K562 (cell line): ENCODE results near the gene SYNGR3. TPM values are rescaled to one million over a fixed set of nuclear protein-coding genes. Genes with fewer than 3 reads are reported as not detected.

ENCODE experiments used
- ARNT ChIP-seq, 2 experiments: fragments of 450-650 bp; IDR thresholded peaks; 2 replicates each; pipeline ENCODE4 v1.6.1; 2016; ENCODE audit warnings: mild to moderate bottlenecking in 1 of 2
- BHLHE40 ChIP-seq: IDR thresholded peaks from 2 replicates; pipeline ENCODE4 v1.6.1; 2011; ENCODE audit warnings: low read length, improper control_type of control experiment
- CBX1 ChIP-seq: sonication (generic); IDR thresholded peaks from 2 replicates; pipeline ENCODE4 v1.6.1; 2016; ENCODE audit warnings: antibody characterized with exemption, low read depth, mild to moderate bottlenecking
- HIVEP1 ChIP-seq: fragments of 250-450 bp; sonication (Bioruptor Pico); IDR thresholded peaks from 2 replicates; pipeline ENCODE4 v1.4.0; 2020; ENCODE audit warnings: mild to moderate bottlenecking
- HNRNPLL ChIP-seq: fragments of 200-400 bp; formaldehyde crosslinking; IDR thresholded peaks from 2 replicates; pipeline ENCODE4 v1.6.1; 2017; ENCODE audit warnings: low read length, low read depth, mild to moderate bottlenecking; ENCODE audit not compliant: poor library complexity, severe bottlenecking
- KLF1 ChIP-seq: fragments of 450-650 bp; IDR thresholded peaks from 2 replicates; pipeline ENCODE4 v1.6.1; 2016; ENCODE audit warnings: missing genetic modification characterization, missing compliant biosample characterization
- NONO ChIP-seq, 2 experiments: fragments of 200-400 bp in 1 of 2; fragments of 450-650 bp in 1 of 2; formaldehyde crosslinking in 1 of 2; IDR thresholded peaks; 2 replicates each; pipeline ENCODE4 v1.6.1; 2017; ENCODE audit warnings: low read depth in 2 of 2, mild to moderate bottlenecking in 2 of 2, moderate library complexity in 2 of 2, low read length in 1 of 2
- NR4A1 ChIP-seq, 2 experiments: fragments of 250-450 bp in 1 of 2; fragments of 450-650 bp in 1 of 2; sonication (Bioruptor Pico) in 1 of 2; IDR thresholded peaks; 2 replicates each; pipeline versions ENCODE4 v1.4.0 to v1.6.1; 2016 to 2020; ENCODE audit warnings: mild to moderate bottlenecking in 2 of 2, missing compliant biosample characterization in 1 of 2, missing genetic modification characterization in 1 of 2, moderate library complexity in 1 of 2
- ZNF143 ChIP-seq: sonication (generic); formaldehyde crosslinking; IDR thresholded peaks from 2 replicates; pipeline ENCODE4 v1.9.0; 2022; ENCODE audit warnings: mild to moderate bottlenecking, missing genetic modification reagents
- polyA plus RNA-seq, 8 experiments: library from polyadenylated mRNA; depleted of rRNA in 4 of 8; stranded (reverse) in 5 of 8; unstranded in 3 of 8; fragments of >200 nt; fragmentation: Nextera tagmentation in 2 of 8; fragmentation: Illumina TruSeq in 1 of 8; extraction: Ambion mirVana in 2 of 8; extraction: Trizol in 1 of 8; gene quantifications; 2 replicates each; pipeline versions ENCODE4 v1.2.1 to v1.2.3, GENCODE V29; 2011 to 2014; ENCODE audit warnings: inconsistent platforms in 1 of 8, missing spikeins in 1 of 8
- total RNA-seq, 7 experiments: library from RNA; depleted of rRNA in 6 of 7; stranded (reverse); fragments of >200 nt in 6 of 7; fragmentation: Illumina TruSeq in 2 of 7; extraction: Trizol in 2 of 7; gene quantifications; 2 replicates each; pipeline versions ENCODE4 v1.2.1 to v1.2.3, GENCODE V29; 2011 to 2021; ENCODE audit warnings: low replicate concordance in 1 of 7
- TF ChIP-seq, protein P1 (sequence below): fragments of 250-450 bp; sonication (Bioruptor Pico); IDR thresholded peaks from 2 replicates; pipeline ENCODE4 v1.9.0; 2021; ENCODE audit warnings: mild to moderate bottlenecking
- TF ChIP-seq, protein P2 (sequence below), 2 experiments: fragments of 450-650 bp in 1 of 2; IDR thresholded peaks; 2 replicates each; pipeline ENCODE4 v1.6.1; 2011 to 2017; ENCODE audit warnings: low read depth in 2 of 2, antibody characterized with exemption in 1 of 2, borderline replicate concordance in 1 of 2, low read length in 1 of 2, mild to moderate bottlenecking in 1 of 2, mixed read lengths in 1 of 2; ENCODE audit not compliant: control insufficient read depth in 1 of 2
- TF ChIP-seq, protein P3 (sequence below): fragments of 250-450 bp; sonication (Bioruptor Pico); IDR thresholded peaks from 2 replicates; pipeline ENCODE4 v1.4.0; 2020
- TF ChIP-seq, protein P4 (sequence below): fragments of 450-650 bp; conservative IDR thresholded peaks from 2 replicates; pipeline ENCODE4 v1.6.1; 2016; ENCODE audit warnings: missing genetic modification characterization, low read depth, mild to moderate bottlenecking, control low read depth, missing compliant biosample characterization

SYNGR3 gene
- total and polyA plus RNA-seq, 9 of the 15 experiments (the other 6 are each of a cell fraction or from before 2014, with no cell fraction given): 3.7 to 69.2 (median 36.3) TPM

DNA sequence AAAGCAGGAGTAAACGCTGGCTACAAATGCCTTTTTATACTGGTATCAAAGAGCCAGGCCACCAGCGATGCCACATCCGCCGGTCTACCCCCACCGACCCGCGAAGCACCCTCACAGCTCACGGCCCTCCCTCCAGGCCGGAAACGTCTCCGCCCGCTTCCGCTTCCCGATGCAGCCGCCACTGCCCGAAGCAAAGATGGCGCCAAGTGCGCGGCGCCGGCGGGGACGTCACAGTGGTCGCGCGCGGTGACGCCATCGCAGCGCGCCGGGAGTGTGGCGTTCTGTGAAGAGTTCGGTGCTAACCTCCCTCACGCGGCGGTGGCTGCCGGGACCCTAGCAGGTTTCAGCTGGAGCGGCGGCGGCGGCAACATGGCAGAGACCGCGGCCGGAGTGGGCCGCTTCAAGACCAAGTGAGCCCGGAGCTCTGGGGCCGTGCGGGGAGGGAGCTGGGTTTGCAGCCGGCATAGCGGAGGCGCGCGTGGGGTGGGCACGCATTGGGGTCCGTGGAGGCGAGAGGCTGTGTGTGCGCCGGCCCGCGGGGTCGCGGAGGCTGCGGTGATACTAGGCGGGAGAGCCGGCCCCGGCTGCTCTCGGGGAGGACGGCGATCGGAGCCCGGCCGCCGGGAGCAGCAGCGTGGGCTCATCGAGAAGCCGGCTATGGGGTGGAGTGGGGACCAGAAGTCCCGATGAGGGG is 17.8 kb upstream of the SYNGR3 start, which contains the start of gene TBL3 (continued):
- TF ChIP-seq, protein P1, sequence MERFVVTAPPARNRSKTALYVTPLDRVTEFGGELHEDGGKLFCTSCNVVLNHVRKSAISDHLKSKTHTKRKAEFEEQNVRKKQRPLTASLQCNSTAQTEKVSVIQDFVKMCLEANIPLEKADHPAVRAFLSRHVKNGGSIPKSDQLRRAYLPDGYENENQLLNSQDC (CRISPR knock-in tag): peak; percentile 53; the same call in 1 of the 2 replicates
- TF ChIP-seq, protein P2, sequence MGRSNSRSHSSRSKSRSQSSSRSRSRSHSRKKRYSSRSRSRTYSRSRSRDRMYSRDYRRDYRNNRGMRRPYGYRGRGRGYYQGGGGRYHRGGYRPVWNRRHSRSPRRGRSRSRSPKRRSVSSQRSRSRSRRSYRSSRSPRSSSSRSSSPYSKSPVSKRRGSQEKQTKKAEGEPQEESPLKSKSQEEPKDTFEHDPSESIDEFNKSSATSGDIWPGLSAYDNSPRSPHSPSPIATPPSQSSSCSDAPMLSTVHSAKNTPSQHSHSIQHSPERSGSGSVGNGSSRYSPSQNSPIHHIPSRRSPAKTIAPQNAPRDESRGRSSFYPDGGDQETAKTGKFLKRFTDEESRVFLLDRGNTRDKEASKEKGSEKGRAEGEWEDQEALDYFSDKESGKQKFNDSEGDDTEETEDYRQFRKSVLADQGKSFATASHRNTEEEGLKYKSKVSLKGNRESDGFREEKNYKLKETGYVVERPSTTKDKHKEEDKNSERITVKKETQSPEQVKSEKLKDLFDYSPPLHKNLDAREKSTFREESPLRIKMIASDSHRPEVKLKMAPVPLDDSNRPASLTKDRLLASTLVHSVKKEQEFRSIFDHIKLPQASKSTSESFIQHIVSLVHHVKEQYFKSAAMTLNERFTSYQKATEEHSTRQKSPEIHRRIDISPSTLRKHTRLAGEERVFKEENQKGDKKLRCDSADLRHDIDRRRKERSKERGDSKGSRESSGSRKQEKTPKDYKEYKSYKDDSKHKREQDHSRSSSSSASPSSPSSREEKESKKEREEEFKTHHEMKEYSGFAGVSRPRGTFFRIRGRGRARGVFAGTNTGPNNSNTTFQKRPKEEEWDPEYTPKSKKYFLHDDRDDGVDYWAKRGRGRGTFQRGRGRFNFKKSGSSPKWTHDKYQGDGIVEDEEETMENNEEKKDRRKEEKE (IDR thresholded peaks at IDR 0.05; ENCODE audit: borderline replicate concordance in 1 of 2, control insufficient read depth in 1 of 2, low read depth in 2 of 2, low read length in 1 of 2): no peak; a peak in 1 of 4 replicates
- no peak for TF ChIP-seq ARNT (IDR thresholded peaks at IDR 0.05)
- peak; percentile 61; the same call in 1 of the 2 replicates for TF ChIP-seq KLF1 (tag)
- TF ChIP-seq CBX1: peak; percentile 78
- peak; percentile 24 for TF ChIP-seq HNRNPLL
- TF ChIP-seq BHLHE40: peak; percentile 71
- TF ChIP-seq HIVEP1 (CRISPR knock-in tag): 0 out of 2 replicates have a peak, but pooled peaks have one; percentile 31
- peak; percentile 62; the same call in 1 of the 2 replicates for TF ChIP-seq ZNF143
- 0 out of 2 replicates have a peak, but pooled peaks have one; percentile 52 for TF ChIP-seq NR4A1 (CRISPR knock-in tag; IDR thresholded peaks at IDR 0.05)
- no peak for TF ChIP-seq NR4A1 (tag; IDR thresholded peaks at IDR 0.05)
- TF ChIP-seq, protein P3, sequence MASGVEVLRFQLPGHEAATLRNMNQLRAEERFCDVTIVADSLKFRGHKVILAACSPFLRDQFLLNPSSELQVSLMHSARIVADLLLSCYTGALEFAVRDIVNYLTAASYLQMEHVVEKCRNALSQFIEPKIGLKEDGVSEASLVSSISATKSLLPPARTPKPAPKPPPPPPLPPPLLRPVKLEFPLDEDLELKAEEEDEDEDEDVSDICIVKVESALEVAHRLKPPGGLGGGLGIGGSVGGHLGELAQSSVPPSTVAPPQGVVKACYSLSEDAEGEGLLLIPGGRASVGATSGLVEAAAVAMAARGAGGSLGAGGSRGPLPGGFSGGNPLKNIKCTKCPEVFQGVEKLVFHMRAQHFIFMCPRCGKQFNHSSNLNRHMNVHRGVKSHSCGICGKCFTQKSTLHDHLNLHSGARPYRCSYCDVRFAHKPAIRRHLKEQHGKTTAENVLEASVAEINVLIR (CRISPR knock-in tag): peak; percentile 100
- TF ChIP-seq, protein P4, sequence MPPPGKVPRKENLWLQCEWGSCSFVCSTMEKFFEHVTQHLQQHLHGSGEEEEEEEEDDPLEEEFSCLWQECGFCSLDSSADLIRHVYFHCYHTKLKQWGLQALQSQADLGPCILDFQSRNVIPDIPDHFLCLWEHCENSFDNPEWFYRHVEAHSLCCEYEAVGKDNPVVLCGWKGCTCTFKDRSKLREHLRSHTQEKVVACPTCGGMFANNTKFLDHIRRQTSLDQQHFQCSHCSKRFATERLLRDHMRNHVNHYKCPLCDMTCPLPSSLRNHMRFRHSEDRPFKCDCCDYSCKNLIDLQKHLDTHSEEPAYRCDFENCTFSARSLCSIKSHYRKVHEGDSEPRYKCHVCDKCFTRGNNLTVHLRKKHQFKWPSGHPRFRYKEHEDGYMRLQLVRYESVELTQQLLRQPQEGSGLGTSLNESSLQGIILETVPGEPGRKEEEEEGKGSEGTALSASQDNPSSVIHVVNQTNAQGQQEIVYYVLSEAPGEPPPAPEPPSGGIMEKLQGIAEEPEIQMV (tag): no peak
- TF ChIP-seq NONO (IDR thresholded peaks at IDR 0.05; ENCODE audit: low read depth in 2 of 2, low read length in 1 of 2): peak in 1 of 2 experiments; percentile 26; a peak in 1 of 4 replicates
